H9 (cell line): ENCODE data around the gene NET1. TPM values are rescaled to one million over a fixed set of nuclear protein-coding genes. Genes with fewer than 3 reads are reported as not detected.

Experiments used
- DNase-seq: peaks from one replicate; pipeline ENCODE4 v3.0.0-alpha.2; 2017
- H2AFZ ChIP-seq: one replicate; pipeline ENCODE4 v1.6.1; 2013; ENCODE audit warnings: mild to moderate bottlenecking, low read length, control low read depth, moderate library complexity
- H2AK5ac ChIP-seq: 2 replicates; pipeline ENCODE4 v1.6.1; 2013; ENCODE audit warnings: low read length, control low read depth, mixed read lengths; ENCODE audit not compliant: insufficient read length
- H2BK120ac ChIP-seq: one replicate; pipeline ENCODE4 v1.6.1; 2013; ENCODE audit warnings: low read depth, mild to moderate bottlenecking, low read length, control low read depth, inconsistent platforms; ENCODE audit not compliant: poor library complexity, severe bottlenecking
- H2BK12ac ChIP-seq: 2 replicates; pipeline ENCODE4 v1.6.1; 2013; ENCODE audit warnings: low read length, control low read depth, mixed read lengths, low read depth; ENCODE audit not compliant: insufficient read length
- H2BK15ac ChIP-seq: 2 replicates; pipeline ENCODE4 v1.6.1; 2013; ENCODE audit warnings: low read depth, low read length, control low read depth
- H2BK20ac ChIP-seq: one replicate; pipeline ENCODE4 v1.6.1; 2013; ENCODE audit warnings: low read depth, mild to moderate bottlenecking, low read length, control low read depth, inconsistent platforms; ENCODE audit not compliant: poor library complexity, severe bottlenecking
- H2BK5ac ChIP-seq: 2 replicates; pipeline ENCODE4 v1.6.1; 2013; ENCODE audit warnings: low read length, control low read depth, mixed read lengths; ENCODE audit not compliant: insufficient read length
- H3K14ac ChIP-seq: 2 replicates; pipeline ENCODE4 v1.6.1; 2013; ENCODE audit warnings: low read length, control low read depth; ENCODE audit not compliant: insufficient read depth
- H3K18ac ChIP-seq: 2 replicates; pipeline ENCODE4 v1.6.1; 2013; ENCODE audit warnings: low read depth, mild to moderate bottlenecking, mixed read lengths, low read length, control low read depth; ENCODE audit not compliant: insufficient read length
- H3K23ac ChIP-seq: 2 replicates; pipeline ENCODE4 v1.6.1; 2013; ENCODE audit warnings: low read length, control low read depth, mixed read lengths, low read depth; ENCODE audit not compliant: insufficient read length
- H3K23me2 ChIP-seq: 2 replicates; pipeline ENCODE4 v1.6.1; 2013; ENCODE audit warnings: low read depth, mild to moderate bottlenecking, mixed read lengths, low read length, control low read depth; ENCODE audit not compliant: insufficient read length, poor library complexity, severe bottlenecking
- H3K27ac ChIP-seq: 2 replicates; pipeline ENCODE4 v1.5.1; 2013; ENCODE audit warnings: low read length, control low read depth, mixed read lengths, low read depth; ENCODE audit not compliant: insufficient read length
- H3K27me3 ChIP-seq: 2 replicates; pipeline ENCODE4 v1.6.1; 2013; ENCODE audit warnings: low read length, control low read depth, inconsistent platforms; ENCODE audit not compliant: insufficient read depth
- H3K4ac ChIP-seq: 2 replicates; pipeline ENCODE4 v1.6.1; 2013; ENCODE audit warnings: low read depth, mild to moderate bottlenecking, control low read depth, inconsistent platforms, low read length, moderate library complexity
- H3K4me1 ChIP-seq: 2 replicates; pipeline ENCODE4 v1.6.1; 2013; ENCODE audit warnings: low read length, control low read depth, inconsistent platforms; ENCODE audit not compliant: insufficient read depth
- H3K4me2 ChIP-seq: 2 replicates; pipeline ENCODE4 v1.6.1; 2013; ENCODE audit warnings: low read length, control low read depth, mixed read lengths; ENCODE audit not compliant: insufficient read length, insufficient read depth
- H3K56ac ChIP-seq: 2 replicates; pipeline ENCODE4 v1.6.1; 2013; ENCODE audit warnings: low read depth, mild to moderate bottlenecking, mixed read lengths, low read length, control low read depth; ENCODE audit not compliant: insufficient read length
- H3K79me1 ChIP-seq: 2 replicates; pipeline ENCODE4 v1.6.1; 2013; ENCODE audit warnings: low read depth, mild to moderate bottlenecking, moderate library complexity, low read length, control low read depth, inconsistent platforms; ENCODE audit not compliant: insufficient read depth, poor library complexity, severe bottlenecking
- H3K79me2 ChIP-seq: 2 replicates; pipeline ENCODE4 v1.6.1; 2013; ENCODE audit warnings: low read length, control low read depth, inconsistent platforms; ENCODE audit not compliant: insufficient read depth
- H3K9ac ChIP-seq: 2 replicates; pipeline ENCODE4 v1.6.1; 2013; ENCODE audit warnings: low read length, control low read depth, mixed read lengths; ENCODE audit not compliant: insufficient read length; ENCODE audit errors: extremely low read depth
- H3K9me3 ChIP-seq: one replicate; pipeline ENCODE4 v1.6.1; 2013; ENCODE audit warnings: low read depth, low read length, inconsistent platforms; ENCODE audit not compliant: control insufficient read depth
- H3T11ph ChIP-seq: one replicate; pipeline ENCODE4 v1.6.1; 2013; ENCODE audit warnings: mild to moderate bottlenecking, low read length, control low read depth, inconsistent platforms
- H4K20me1 ChIP-seq: one replicate; pipeline ENCODE4 v1.6.1; 2013; ENCODE audit not compliant: control insufficient read depth, insufficient read length, insufficient read depth
- H4K5ac ChIP-seq: 2 replicates; pipeline ENCODE4 v1.6.1; 2013; ENCODE audit warnings: low read depth, mild to moderate bottlenecking, mixed read lengths, low read length, control low read depth; ENCODE audit not compliant: insufficient read length
- H4K8ac ChIP-seq: replicated peaks from 2 replicates; pipeline ENCODE4 v1.6.1; 2013; ENCODE audit warnings: low read length, control low read depth, mixed read lengths, low read depth; ENCODE audit not compliant: insufficient read length
- H4K91ac ChIP-seq: 2 replicates; pipeline ENCODE4 v1.6.1; 2013; ENCODE audit warnings: low read depth, mild to moderate bottlenecking, moderate library complexity, mixed read lengths, low read length, control low read depth; ENCODE audit not compliant: insufficient read length
- H3K27ac Mint-ChIP-seq, 3 experiments: 2 replicates in 2 of 3; 3 replicates in 1 of 3; pipeline ENCODE4 v1.8.0; 2020 to 2021; ENCODE audit warnings: mixed read lengths in 3 of 3, mild to moderate bottlenecking in 1 of 3, moderate library complexity in 1 of 3
- H3K27me3 Mint-ChIP-seq: 2 replicates; pipeline ENCODE4 v1.8.0; 2021; ENCODE audit warnings: low read depth, mild to moderate bottlenecking, moderate library complexity, mixed read lengths
- H3K36me3 Mint-ChIP-seq, 3 experiments: 2 replicates in 2 of 3; 3 replicates in 1 of 3; pipeline ENCODE4 v1.8.0; 2020 to 2021; ENCODE audit warnings: low read depth in 3 of 3, mixed read lengths in 3 of 3; ENCODE audit not compliant: insufficient read depth in 1 of 3
- H3K4me1 Mint-ChIP-seq, 2 experiments: 2 replicates each; pipeline ENCODE4 v1.8.0; 2020; ENCODE audit warnings: mixed read lengths in 2 of 2
- H3K4me3 Mint-ChIP-seq, 2 experiments: 2 replicates in 1 of 2; 3 replicates in 1 of 2; pipeline ENCODE4 v1.8.0; 2020 to 2021; ENCODE audit warnings: mild to moderate bottlenecking in 2 of 2, mixed read lengths in 2 of 2, moderate library complexity in 1 of 2
- H3K9me3 Mint-ChIP-seq, 2 experiments: 2 replicates in 1 of 2; 3 replicates in 1 of 2; pipeline ENCODE4 v1.8.0; 2020; ENCODE audit warnings: mild to moderate bottlenecking in 2 of 2, mixed read lengths in 2 of 2, moderate library complexity in 1 of 2
- CTCF ChIP-seq: fragments of 200-600 bp; sonication (generic); conservative IDR thresholded peaks from 3 replicates; pipeline ENCODE4 v1.8.0; 2021; ENCODE audit warnings: antibody characterized with exemption, mild to moderate bottlenecking
- WGBS: extraction: QIAGEN DNeasy Blood & Tissue Kit; methylation state at CpG from one replicate; pipeline ENCODE4 v1.1.7; 2013; ENCODE audit warnings: missing lambda C conversion rate, low lambda C conversion rate, mixed read lengths; ENCODE audit not compliant: insufficient read length; ENCODE audit errors: extremely low coverage; 5-methylcytosine and 5-hydroxymethylcytosine counted together
- total RNA-seq: library from RNA; stranded (reverse); gene quantifications from 2 replicates; pipeline ENCODE4 v1.2.1, GENCODE V29; 2021

Gene NET1
- total RNA-seq, 1 experiment from 2014 or later, result 50.6 TPM

- Histone ChIP-seq H3K4me1 (no peaks in the 10 kb centered on the region), H2BK15ac (no peak overlapping the region), H4K8ac (no peak overlapping the region), H2AK5ac (no peak overlapping the region), H3K4me2 (no peak overlapping the region), H3T11ph (no peak overlapping the region), H3K79me1 (no peaks in the 10 kb centered on the region), H3K23ac (no peak overlapping the region), H2BK120ac (no peak overlapping the region), H2BK5ac (no peak overlapping the region), H4K5ac (no peak overlapping the region), H2BK20ac (no peak overlapping the region), H3K23me2 (no peaks in the 10 kb centered on the region), H3K79me2 (no peaks in the 10 kb centered on the region), H3K4ac (no peak overlapping the region), H3K27ac (no peak overlapping the region), H3K9ac (no peak overlapping the region), H3K27me3 (no peaks in the 10 kb centered on the region), H2BK12ac (no peak overlapping the region), H4K20me1 (no peaks in the 10 kb centered on the region), H3K9me3 (no peaks in the 10 kb centered on the region), H3K56ac (no peak overlapping the region), H3K14ac (no peak overlapping the region), H2AFZ (no peak overlapping the region), H3K18ac (no peak overlapping the region), H4K91ac (no peak overlapping the region)
- Mint-ChIP-seq H3K27ac (no peak overlapping the region), H3K4me3 (no peak overlapping the region), H3K27me3 (no peaks in the 10 kb centered on the region), H3K9me3 (peaks cover 12 to 14% of the 10 kb centered on the region in 2 experiments), H3K4me1 (no peaks in the 10 kb centered on the region; a peak in 1 of 4 replicates), H3K36me3 (peaks cover under 1 to 6% (median 5%) of the 10 kb centered on the region in 3 experiments; a peak in 5 of 7 replicates)
- WGBS, result no CpG with 5 or more reads among the region's 3 CpGs
- no peak for DNase-seq
- TF ChIP-seq CTCF, result no peak
These were observed 9.6 kb upstream of the NET1 start for GRCh38 chr10:5402798-5403197.
